NCI-H748 treated with DMSO at 0.1 percent for 48 hours (cell line): ENCODE measurements around the gene CLPSL1.
"Not testable (repeated sequence)": the region's sequence is repeated elsewhere in the genome, so short reads cannot be mapped to it uniquely, and the experiment has no call there.

Experiments used
- DNase-seq: peaks from one replicate; lab custom pipeline; 2025; lab: John Stamatoyannopoulos, UW

The CLPSL1 gene

GRCh38 chr6:35780719-35781118 lies at the start of gene CLPSL1:
CLPSL1 (plus strand) TSS chr6:35781019; CDS start chr6:35781111, 92 bp downstream.
- DNase-seq, result no peak

DNA sequence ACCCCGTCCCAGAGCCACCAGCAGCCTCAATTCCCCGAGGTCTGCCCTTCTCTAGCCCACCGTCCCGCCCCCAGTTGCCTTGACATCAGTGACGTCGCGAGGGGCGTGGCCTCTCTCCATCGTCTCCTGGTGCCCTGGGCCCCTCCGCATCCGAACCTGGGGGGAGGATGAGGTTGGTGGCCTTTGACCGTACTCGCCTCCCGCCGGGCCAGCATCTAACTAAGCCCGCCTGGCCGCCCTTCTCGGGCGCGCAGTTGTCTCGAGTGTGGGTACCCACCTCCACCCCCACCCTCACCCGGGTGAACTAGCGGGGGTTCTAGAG lies 49.4 kb upstream of the CLPSL1 start:
- peak; percentile 80 for DNase-seq

DNA sequence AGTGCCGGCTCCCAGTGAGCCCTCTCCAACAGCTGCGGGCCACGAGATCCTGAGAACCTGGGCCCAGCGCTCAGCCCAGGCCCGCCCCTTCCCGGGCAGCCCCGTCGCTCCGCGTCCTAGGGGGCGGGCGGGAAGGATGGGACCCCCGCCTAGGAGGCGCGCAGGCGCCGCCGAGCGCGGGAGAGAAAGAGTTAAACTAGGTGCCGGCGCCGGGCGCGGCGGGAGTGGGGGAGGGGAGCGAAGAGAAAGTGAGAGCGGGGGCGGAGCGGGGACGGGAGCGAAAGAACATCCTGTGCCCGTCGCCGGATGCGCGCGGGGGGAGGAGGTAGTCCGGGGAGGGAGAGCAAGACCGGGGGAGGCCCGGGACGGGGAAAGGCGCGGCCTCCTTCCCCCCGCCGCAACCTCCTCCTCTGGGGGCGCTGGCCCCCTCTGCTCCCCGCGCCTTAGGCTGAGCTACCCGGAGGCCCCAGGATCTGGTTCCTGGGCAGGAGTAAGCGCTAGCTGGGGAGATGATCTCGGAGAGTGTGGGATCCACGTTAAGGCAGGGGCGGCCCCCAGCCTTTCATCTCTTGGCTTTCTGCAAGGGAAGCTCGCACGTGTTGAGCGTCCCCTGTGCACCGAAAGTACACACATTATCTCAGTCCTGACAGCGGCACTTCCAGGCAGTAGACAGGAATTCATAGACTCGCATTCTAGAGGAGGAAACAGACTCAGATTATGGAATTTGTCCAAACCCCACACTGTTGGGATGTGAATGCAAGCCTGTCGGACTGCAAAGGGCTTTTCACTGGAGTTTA lies 48.9 kb upstream of the CLPSL1 start:
- peak; percentile 70 for DNase-seq

- no peak for DNase-seq
Observed at GRCh38 chr6:35733633-35734032, 47.2 kb upstream of the CLPSL1 start.

- DNase-seq, result not testable (repeated sequence)
Observed at GRCh38 chr6:35734319-35734718, 46.5 kb upstream of the CLPSL1 start.

GRCh38 chr6:35735452-35735851 lies 45.4 kb upstream of the CLPSL1 start:
- DNase-seq, result no peak

DNA sequence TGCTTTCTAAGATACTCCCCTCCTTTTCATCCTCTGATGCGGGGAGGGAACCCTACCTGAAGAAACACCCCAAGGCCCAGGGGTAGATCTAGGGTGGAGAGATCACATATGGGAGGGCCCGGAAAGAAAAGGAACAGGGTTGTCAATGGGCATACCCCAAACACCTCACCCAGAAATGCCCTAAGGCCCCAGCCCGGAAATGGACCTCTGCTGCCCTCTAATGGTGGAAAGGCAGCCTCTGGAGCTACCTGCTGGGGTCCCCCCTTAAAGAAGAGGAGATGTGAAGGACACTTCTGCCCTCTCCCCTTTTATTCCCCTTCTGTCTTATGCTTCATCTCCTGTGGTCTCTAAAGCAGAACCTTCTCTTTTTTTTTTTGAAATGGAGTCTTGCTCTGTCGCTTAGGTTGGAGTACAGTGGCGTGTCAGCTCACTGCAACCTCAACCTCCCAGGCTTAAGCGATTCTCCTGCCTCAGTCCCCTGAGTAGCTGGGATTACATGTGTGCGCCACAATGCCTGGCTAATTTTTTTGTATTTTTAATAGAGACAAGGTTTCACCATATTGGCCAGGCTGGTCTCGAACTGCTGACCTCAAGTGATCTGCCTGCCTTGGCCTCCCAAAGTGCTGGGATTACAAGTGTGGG lies 44.4 kb upstream of the CLPSL1 start:
- DNase-seq, result peak; percentile 50

DNA sequence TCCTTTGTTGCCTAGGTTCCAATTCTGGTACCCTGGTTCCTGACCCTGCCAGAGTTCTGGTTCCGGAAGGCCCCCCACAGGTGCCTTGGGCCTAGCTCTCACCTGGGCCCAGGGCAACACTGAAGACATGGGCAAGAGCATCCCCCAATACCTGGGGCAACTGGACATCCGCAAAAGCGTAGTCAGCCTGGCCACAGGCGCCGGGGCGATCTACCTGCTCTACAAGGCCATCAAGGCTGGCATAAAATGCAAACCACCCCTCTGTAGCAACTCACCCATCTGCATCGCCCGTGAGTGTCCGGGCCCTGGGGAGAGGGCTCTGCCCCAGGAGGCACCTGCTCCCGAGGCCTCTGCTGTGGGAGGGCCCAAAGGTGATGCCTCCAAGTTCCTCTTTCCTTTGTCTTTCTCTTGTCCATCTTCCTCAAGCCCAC lies 43.8 kb upstream of the CLPSL1 start, which contains the start of gene ARMC12:
Gene ARMC12 (plus strand): TSS at position 51 of the 431 bp plus-strand sequence. CDS start 77 bp downstream, at position 128.
- no peak for DNase-seq

DNA sequence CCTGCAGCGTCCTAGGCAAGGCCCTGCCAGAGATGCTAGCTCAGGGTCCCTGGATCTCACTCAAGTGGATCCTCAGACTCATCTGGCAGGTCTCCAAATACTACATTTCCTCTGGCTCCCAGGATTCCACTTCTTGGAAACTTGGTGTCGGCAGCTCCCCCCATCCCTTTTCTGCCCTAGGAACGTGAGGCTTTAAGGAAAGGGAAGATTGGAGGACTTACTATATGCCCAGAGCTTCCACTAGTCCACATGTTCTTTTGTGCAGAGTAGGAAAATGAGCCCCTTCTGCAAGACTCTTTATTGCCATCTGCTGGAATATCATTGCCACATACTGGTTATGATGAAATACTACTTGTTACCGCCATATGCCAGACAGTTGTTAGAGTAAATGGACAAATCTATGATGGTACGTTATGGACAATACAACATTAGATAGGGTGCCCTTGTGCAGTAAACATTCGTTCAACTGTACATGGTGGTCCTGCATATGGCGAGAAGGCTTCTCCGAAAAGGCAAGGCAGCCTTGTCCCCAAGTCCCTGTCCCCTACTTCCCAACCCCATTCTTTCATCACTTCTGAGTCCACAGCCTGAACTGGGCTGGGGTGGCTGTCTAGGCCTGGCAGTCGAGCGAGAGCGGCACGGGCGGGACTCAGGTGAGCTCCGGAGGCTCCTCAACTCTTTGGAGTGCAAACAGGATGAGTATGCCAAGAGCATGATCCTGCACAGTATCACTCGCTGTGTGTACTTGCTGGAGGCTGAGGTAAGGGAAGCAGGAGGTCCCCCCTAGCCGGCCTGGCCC lies 43.2 kb upstream of the CLPSL1 start:
- DNase-seq, result peak; percentile 74

GRCh38 chr6:35739645-35740524 lies 40.9 kb upstream of the CLPSL1 start:
- no peak for DNase-seq

DNA sequence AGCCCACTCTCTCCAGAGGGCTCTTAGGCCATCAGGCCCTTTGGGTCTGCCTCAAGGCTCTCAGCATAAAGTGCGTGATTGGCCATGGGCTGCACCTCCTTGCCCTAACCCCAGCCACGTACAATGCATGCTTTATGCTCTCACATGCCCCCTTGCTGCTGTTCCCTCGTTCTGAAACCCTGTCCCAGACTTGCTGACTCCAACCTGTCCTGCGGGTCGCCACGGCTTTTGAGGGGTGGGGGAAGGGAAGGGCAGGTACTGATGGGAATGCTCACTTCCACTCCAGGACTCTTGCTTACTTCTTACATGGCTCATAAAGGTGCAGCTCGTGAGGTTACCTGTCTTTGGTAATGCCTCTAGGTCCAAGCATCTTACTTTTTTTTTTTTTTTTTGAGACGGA lies 38.0 kb upstream of the CLPSL1 start:
- DNase-seq, result no peak

DNA sequence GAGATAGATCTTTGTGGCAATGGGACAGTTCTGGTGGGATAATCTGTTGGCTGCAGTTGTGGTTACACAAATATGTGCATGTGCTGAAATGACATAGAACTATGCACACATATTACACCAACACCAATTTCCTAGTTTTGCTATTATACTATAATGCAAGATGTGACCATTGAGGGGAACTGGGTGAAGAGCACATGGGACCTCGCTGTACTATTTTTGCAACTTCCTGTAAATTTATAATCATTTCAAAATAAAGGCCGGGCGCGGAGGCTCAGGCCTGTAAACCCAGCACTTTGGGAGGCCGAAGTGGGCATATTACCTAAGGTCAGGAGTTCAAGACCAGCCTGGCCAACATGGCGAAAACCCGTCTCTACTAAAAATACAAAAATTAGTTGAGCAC lies 35.3 kb upstream of the CLPSL1 start:
- DNase-seq, result no peak

- no peak for DNase-seq
Observed at GRCh38 chr6:35746516-35746915, 34.3 kb upstream of the CLPSL1 start.

DNA sequence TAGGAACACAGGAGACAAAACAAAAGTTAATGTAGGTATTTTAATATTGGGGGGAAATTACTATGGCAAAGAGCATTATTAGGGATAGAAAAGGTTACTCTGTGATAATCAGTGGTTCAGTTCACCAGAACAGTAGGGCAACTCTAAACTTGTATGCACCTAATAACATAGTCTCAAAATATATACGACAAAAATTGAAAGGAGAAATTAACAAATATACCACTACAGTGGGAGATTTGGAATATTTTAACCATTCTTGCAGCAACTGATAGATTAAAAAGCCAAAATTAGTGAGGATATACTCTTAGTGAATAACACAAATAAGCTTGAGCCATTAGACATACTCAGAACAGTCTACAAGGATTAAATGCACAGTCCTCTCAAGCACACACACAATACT lies 32.9 kb upstream of the CLPSL1 start:
- DNase-seq, result no peak

DNA sequence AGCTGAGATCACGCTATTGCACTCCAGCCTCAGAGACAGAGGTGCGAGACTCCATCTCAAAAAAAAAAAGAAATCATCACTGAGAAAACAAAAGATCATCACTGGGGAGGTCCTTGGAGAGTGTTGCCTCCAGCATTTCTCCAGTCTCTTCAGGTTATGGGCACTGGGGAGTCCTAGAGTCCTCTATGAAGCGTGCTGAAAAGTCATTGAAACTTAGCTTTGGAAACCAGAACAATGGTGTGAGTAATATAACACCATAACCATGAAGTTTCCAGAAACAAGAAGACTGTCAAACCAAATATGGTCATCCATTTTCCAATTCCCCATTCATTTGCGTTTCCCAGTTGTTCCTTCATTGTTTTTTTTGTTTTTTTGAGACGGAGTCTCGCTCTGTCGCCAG lies 30.3 kb upstream of the CLPSL1 start:
- no peak for DNase-seq

DNA sequence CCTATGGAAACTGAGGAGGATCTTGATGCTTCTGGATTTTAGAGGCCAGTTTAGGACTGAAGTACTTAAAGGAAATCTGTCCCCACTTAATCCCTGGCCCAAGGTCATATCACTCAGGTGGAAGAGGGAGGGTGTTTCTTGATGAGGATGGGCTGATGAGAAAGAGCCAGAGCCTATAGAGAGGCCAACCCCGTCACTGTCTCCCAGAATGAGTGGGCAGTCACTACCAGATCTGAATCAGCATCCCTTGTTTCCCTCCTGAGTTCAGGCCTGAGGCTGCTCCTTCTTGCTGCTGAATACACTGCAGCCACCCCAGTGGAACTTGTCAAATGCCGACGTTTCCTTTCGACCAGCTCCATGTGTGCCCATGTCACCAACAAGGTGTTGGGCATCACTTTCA lies 29.2 kb upstream of the CLPSL1 start:
- no peak for DNase-seq

DNA sequence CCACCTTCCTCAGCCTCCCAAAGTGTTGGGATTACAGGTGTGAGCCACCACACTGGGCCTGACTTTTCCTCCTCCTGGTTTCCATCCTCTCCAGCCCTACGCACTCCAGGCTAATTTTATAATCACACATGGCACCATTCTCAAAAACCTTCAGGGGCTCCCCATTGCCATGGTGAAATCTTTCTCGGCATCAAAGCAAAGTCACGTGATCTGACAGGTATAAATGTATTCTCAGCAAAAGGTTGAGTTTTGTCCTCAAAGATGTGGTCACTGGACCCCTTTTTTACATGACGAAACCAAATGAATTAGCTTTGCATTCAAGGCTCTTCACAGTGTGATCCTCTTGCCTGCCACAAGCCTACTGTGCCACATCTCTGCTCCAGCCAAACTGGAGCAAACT lies 28.5 kb upstream of the CLPSL1 start:
- DNase-seq, result no peak

DNA sequence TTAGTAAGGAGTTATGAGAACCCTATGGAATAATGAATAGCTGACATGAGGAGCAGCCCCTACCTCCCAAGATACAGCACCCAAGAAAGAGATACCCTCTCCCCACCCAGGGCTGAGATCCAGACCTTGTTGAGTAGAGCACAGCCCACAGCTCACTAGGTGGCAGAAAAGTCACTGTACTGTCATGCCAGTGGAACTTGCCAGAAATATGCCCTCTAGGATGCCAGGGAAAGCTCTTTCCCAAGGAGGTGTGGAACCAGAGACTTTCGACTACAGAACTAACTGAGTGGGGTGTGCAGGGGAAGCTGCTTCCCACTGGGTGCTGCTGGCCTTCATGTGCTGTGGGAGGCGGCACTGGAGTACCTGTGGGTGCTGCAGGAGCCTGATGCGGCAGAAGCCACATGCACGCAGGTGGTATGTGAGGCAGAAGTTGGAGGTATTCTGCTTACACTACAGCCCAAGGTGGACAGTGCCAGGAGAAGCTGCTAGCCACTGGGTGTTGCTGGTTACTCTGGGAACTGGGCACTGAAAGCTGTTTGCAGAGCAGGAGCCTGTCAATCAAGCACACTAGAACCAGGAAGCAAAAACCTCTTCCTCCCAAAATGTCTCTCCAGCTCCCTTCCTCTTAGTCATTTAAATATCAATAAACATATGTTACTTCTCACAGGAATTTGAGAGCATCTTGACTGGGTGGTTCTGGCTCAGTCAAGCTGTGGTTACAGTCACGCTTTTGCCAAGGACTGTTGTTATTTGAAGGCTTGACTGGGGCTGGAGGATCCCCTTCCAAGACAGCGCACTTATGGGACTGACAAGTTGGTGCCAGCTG lies 26.2 kb upstream of the CLPSL1 start:
- DNase-seq, result no peak

DNA sequence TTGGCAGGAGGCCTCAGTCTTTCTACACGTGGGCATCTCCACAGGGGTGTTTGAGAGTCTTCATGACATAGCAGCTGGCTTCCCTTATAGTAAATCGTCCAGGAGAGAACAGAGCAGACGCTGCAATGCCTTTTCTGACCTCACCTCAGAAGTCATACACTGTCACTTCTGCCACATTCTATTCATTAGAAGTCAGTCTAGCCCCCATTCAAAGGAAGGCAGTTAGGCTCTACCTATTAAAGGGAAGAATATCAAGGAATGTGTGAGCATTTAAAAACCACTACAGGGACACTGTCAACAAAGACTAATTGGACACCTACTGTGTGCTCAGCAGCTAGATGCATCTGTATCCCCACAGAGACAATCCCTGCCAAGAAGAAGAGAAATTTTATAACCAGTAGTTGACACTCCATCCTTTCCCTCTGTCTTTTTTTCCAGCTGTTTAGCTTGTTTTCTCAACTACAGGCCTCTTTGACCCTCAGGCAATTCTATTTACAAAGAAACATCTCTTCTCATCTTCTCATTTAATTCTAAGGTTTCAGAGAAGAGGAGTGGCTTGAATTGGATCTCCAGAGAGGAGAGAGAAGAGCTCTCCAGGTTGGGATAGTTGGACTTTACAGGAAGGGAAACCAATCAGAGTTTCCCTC lies 25.4 kb upstream of the CLPSL1 start:
- DNase-seq, result peak; percentile 16

GRCh38 chr6:35757456-35758123 lies 23.2 kb upstream of the CLPSL1 start:
- no peak for DNase-seq
